GM18909 (cell line): ENCODE results near the gene CYP2W1.
A peak's percentile ranks its signal among the peaks of the same experiment; 100 is the strongest.
"Not testable (repeated sequence)": the region's sequence is repeated elsewhere in the genome, so short reads cannot be mapped to it uniquely, and the experiment has no call there.

Source experiments
- ATAC-seq: cut with Tn5 transposase; IDR thresholded peaks from one replicate; pipeline ENCODE4 v1.9.1; 2021; ENCODE audit warnings: mild to moderate bottlenecking; ENCODE audit not compliant: unreplicated experiment, poor library complexity

The CYP2W1 gene, protein sequence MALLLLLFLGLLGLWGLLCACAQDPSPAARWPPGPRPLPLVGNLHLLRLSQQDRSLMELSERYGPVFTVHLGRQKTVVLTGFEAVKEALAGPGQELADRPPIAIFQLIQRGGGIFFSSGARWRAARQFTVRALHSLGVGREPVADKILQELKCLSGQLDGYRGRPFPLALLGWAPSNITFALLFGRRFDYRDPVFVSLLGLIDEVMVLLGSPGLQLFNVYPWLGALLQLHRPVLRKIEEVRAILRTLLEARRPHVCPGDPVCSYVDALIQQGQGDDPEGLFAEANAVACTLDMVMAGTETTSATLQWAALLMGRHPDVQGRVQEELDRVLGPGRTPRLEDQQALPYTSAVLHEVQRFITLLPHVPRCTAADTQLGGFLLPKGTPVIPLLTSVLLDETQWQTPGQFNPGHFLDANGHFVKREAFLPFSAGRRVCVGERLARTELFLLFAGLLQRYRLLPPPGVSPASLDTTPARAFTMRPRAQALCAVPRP

GRCh38 chr7:983004-983615 is at the start of gene CYP2W1:
Gene CYP2W1, plus strand, starts transcription at chr7:983181. Its CDS starts 31 bp downstream, at chr7:983212.
- ATAC-seq: no peak

- no peak for ATAC-seq
Observed at GRCh38 chr7:934469-935163, 48.4 kb upstream of the CYP2W1 start.

GRCh38 chr7:935164-935873 is 47.7 kb upstream of the CYP2W1 start:
- no peak for ATAC-seq

DNA sequence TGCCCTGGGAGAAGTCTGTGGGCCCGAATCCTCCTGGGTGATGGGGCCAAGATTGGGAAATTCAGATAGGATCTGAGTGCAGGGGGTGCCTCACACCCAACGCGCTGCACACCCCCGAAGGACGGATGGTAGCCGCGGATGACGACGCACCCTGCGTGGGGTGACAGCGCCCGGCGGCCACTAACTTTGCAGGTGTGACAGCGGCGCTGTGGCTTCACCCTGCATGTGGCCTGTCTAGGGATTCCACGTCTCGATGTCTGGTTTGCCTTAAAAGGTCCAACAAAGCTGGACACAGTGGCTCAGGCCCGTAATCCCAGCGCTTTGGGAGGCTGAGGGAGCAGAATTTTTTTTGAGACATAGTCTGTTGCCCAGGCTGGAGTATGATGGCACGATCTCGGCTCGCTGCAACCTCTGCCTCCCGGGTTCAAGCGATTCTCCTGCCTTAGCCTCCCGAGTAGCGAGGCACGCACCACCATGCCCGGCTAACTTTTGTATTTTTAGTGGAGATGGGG is 47.1 kb upstream of the CYP2W1 start:
- no peak for ATAC-seq

DNA sequence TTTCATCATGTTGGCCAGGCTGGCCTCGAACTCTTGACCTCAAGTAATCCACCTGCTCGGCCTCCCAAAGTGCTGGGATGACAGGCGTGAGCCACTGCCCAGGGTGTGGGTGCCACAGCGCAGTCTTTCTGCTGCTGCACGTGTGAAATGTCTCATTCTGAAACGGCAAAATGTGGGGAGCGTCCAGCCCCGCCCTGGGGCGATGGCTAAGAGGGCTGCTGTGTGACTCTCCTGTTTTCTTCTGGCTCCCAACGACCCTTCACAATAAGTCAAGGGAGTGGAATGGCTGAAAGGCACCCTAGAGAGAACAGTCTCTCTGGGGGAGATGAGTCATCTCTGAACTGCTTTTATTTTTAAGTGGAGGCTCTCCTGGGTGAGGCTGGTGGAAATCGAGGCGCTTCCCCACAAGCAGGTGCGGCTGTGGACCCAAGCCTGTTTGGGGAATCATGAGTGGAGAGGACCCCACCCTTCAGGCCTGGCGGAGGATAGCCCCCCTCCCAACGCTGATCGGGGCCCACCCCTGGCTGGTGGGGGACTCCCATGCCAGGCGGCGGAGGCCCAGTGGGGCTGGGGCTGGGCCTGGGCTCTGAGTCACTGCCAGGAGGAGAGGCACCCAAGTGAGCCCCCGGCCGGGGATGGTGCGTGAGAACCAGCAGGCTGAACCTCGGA is 46.5 kb upstream of the CYP2W1 start:
- peak; percentile 85 for ATAC-seq

GRCh38 chr7:937856-938484 is 45.0 kb upstream of the CYP2W1 start:
- no peak for ATAC-seq

GRCh38 chr7:938546-939185 is 44.3 kb upstream of the CYP2W1 start:
- ATAC-seq: no peak

DNA sequence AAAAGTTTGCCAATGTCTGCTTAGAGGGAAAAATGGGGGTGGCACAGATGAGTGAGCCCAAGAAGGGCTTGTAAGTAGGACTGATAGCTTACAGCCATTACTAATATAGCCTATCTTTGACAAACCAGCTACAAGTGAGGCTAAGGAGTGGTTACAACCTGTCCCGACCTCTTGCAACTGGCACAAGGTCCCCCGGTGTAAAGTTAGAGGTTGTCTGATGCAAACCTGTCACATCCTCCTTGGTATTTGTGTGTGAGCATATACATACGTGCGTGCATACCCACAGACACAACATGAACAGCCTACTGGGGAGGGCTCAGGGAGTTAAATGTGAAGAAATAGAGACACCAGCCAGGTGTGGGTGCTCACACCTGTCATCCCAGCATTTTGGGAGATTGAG is 43.1 kb upstream of the CYP2W1 start:
- no peak for ATAC-seq

DNA sequence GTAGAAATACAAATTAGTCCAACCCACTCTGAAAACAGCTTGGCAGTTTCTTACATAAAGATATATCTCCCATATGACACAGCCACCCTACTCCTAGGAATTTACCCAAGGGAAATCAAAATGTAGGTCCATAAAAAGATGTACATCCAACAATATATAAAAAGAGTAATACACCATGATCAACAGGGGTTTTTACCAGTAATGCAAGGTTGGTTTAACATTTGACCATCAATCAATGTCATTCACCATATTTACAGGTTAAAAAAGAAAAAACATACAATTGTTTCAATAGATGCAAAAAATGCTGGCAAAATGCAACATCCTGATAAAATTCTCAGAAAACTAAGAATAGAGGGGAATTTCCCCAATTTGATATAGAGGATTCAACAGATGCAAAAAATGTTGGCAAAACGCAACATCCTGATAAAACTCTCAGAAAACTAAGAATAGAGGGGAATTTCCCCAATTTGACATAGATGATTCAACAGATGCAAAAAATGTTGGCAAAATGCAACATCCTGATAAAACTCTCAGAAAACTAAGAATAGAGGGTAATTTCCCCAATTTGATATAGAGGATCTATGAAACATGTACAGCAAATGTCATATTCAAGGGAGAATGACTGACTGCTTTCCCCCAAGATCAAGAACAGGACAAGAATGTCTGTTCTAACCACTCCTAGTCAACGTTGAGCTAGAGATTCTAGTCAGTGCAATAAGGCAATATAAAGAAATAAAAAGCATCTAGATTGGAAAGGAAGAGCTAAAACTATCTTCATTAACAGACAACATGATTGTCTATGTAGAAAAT is 42.2 kb upstream of the CYP2W1 start:
- ATAC-seq: no peak

DNA sequence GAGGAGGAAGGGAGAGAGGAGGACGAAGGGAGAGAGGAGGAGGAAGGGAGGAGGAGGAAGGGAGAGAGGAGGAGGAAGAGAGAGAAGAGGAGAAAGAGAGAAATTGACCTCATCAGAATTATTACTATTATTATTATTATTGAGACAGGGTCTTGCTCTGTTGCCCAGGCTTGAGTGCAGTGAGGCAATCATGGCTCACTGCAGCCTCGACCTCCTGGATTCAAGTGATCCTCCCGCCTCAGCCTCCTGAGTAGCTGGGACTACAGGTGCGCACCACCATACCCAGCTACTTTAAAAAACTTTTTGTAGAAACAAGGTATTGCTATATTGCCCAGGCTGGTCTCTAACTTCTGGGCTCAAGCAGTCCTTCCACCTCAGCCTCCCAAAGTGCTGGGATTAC is 39.2 kb upstream of the CYP2W1 start:
- not testable (repeated sequence) for ATAC-seq

GRCh38 chr7:944744-945143 is 38.2 kb upstream of the CYP2W1 start:
- no peak for ATAC-seq

- ATAC-seq: no peak
Observed at GRCh38 chr7:945147-945555, 37.8 kb upstream of the CYP2W1 start.

DNA sequence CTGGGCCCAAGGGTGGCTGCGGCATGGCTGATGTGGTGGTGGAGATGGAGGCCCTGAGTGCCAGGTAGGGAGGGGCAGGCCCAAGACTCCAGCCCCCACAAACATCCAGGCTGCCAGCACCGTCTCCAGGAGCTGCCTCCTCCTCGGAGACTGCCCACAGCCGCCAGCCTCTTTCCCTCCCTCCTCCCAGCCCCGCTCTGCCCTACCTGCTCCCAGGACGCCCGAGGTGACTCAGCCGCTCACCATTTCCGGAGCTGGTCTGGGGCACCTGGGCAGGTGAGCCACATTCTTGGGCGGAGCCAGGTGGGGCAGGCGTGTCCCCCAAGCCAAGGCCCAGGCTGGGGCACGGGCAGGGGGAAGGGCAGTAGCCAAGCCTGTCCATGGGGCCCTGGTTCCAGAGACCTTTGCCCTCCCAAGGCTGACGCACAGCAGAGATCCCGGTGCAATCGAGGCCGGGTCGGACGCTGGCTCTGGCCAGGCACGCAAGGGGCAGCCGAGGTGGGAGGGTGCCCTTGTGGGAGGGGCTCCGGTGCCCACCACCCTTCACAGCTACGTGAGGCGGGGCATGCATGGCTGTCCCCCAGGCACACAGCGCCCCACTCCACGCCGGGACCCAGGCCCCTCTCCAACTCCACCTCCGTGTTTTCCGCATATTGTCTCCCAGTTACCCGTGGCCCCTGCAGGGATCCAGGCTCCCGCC is 37.3 kb upstream of the CYP2W1 start:
- ATAC-seq: no peak

DNA sequence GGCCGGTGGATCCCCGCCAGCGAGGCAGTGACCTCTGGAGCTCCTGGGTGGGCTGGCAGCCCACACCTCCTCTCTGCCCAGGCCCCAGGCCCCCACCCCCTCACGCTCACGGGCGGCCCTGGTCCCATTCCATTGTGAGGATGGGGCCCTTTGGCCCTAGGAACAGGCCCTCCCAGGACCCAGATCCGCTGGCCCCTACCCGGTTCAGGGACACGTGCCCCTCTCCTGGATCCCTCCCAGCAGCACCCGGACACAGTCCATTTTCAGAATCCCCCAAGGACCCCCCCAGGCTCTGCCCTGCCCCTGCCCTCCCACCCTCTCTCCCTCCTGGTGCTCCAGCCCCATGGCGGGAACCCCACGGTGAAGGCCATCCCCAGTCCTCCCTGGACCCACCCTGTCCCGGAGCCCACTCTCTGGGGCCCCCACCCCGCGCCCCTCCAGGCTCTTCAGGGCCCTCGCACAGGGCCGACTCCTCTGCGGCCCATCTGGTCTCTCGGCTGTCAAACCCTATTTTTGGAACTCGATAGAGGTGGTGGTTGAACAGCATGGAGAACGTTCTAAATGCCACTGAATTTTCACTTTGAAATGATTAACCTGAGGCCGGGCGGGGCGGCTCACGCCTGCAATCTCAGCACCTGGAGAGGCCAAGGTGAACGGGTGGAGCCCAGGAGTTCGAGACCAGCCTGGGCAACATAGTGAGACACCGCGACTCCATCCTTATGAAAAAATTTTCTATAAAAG is 36.6 kb upstream of the CYP2W1 start:
- ATAC-seq: no peak

GRCh38 chr7:947391-948210 is 35.4 kb upstream of the CYP2W1 start:
- no peak for ATAC-seq
